ENCODE data around the gene ERMARD.

The ERMARD gene

DNA sequence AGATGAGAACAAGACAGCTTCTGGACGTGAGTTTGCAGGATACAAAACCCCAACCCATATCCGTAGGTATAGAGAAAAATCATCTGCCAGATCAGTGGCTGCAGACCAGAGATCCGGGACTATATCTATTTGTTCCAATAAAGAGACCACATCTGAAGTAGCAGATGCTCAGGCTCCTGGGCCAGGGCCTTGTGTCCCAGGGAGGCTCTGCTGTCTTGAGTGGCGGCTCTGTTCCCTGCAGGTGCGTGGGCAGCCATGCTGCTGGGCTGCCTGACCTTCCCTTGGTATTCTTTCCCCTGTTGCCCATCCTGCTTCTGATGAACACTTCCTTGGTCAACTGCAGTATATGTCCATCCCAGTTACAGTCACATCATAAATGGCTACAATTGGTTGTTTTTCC is 34.9 kb downstream of the ERMARD start:
- DNase-seq = no peak
- Histone ChIP-seq H3K36me3 (replicated peaks) (no peaks in the 10 kb centered on the region), H3K4me3 (ENCODE audit: low read depth, low read length) (no peak overlapping the region), H3K27ac (no peak overlapping the region), H3K27me3 (replicated peaks) (no peaks in the 10 kb centered on the region)
- TF ChIP-seq, protein P1, sequence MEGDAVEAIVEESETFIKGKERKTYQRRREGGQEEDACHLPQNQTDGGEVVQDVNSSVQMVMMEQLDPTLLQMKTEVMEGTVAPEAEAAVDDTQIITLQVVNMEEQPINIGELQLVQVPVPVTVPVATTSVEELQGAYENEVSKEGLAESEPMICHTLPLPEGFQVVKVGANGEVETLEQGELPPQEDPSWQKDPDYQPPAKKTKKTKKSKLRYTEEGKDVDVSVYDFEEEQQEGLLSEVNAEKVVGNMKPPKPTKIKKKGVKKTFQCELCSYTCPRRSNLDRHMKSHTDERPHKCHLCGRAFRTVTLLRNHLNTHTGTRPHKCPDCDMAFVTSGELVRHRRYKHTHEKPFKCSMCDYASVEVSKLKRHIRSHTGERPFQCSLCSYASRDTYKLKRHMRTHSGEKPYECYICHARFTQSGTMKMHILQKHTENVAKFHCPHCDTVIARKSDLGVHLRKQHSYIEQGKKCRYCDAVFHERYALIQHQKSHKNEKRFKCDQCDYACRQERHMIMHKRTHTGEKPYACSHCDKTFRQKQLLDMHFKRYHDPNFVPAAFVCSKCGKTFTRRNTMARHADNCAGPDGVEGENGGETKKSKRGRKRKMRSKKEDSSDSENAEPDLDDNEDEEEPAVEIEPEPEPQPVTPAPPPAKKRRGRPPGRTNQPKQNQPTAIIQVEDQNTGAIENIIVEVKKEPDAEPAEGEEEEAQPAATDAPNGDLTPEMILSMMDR (IDR thresholded peaks at IDR 0.05; ENCODE audit: low read depth, low read length, missing control alignments) = no peak
- in situ Hi-C loops (cut with HindIII; ENCODE audit: low pct_ligation_motif_present, low sequenced_read_pairs) = no loop called here

DNA sequence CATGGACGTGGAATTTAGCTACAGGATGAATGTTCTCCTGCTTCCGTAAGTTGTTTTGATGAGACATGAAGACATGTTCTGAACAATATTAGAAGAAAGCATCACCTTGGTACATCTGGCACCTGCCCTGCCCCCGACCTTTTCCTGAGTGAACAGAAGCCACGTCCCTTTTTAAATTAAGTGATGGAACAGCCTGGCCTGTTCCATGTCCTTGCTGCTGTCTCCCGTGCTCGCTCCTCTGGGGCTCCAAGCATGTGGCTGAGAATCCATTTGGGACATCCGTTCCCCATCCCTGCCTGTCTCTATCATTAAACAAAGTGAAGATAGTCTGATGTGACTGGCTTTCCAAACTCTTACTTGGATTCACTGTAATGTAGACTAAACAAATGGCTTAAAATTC is 36.4 kb downstream of the ERMARD start:
- in situ Hi-C loops (cut with HindIII; ENCODE audit: low pct_ligation_motif_present, low sequenced_read_pairs) = no loop called here

DNA sequence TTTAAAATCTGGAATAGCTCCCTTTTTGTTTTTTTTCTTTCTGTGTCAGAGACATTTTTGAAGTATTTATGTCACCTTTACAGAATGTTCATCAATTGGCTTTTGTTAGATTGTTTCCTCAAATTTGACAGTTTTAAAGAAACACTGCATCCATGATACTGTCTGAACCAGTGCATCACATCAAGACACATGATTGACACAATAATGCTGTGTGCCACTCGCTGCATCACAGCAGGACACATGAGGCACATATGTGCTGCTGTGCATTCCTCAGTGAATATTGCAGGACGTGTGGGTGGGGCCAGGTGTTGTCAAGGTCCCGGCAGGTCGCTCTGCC is 37.4 kb downstream of the ERMARD start:
- TF ChIP-seq, protein P1 (IDR thresholded peaks at IDR 0.05; ENCODE audit: low read depth, low read length, missing control alignments) = no peak
- in situ Hi-C loops (cut with HindIII; ENCODE audit: low pct_ligation_motif_present, low sequenced_read_pairs) = no loop called here
- Histone ChIP-seq H3K36me3 (replicated peaks) (no peaks in the 10 kb centered on the region), H3K27me3 (replicated peaks) (no peaks in the 10 kb centered on the region), H3K27ac (no peak overlapping the region), H3K4me3 (ENCODE audit: low read depth, low read length) (no peak overlapping the region)
- no peak for DNase-seq

More for the DNA sequence above, 36.4 kb downstream of the ERMARD start:
- DNase-seq = no peak
- Histone ChIP-seq H3K36me3 (replicated peaks) (no peaks in the 10 kb centered on the region), H3K27me3 (replicated peaks) (no peaks in the 10 kb centered on the region), H3K27ac (no peak overlapping the region), H3K4me3 (ENCODE audit: low read depth, low read length) (no peak overlapping the region)
- TF ChIP-seq, protein P1 (IDR thresholded peaks at IDR 0.05; ENCODE audit: low read depth, low read length, missing control alignments) = no peak

DNA sequence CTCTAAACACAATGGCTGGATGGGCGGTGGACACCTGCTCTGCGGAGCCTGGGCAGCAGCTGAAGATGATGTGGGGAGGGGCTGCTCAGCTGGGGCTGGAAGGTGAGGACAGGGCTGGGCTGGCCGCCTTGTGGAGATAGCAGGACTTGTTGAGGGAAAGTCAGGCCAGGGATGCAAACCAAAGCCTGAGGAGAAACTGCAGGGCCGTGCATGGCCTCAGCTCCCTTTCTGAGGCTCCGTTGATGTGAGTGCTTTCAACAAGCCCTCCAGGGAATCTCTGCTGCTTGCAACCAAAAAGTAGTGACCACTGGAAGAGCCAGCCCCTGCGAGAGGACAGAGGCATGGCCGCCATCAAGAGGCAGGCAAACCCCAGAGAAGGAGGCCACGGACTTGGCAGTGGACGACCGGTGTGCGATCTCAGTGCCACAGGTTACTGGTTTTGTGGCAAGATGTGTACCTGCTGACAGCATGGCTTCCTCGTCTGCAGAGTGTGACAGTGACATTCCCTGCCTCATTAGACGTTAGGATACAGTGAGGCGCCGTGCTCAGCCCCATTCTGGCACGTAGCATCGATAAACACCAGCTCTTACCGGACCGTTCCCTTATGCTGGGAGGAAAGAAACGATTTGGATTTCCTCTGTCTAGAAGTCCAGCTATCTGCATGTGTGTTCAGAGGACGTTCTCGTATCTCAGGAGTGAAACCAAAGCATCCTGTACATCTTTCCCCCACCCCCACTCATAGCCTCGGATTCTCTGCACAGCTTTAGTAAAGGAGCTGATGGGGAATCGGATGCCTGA is 37.9 kb downstream of the ERMARD start:
- H3K36me3 ChIP-seq (replicated peaks) = no peaks in the 10 kb centered on the region
- peak overlapping the region; percentile 57 for H3K4me3 ChIP-seq (ENCODE audit: low read depth, low read length)
- H3K27ac ChIP-seq = no peak overlapping the region
- in situ Hi-C loops (cut with HindIII; ENCODE audit: low pct_ligation_motif_present, low sequenced_read_pairs) = no loop called here
- TF ChIP-seq, protein P1 (IDR thresholded peaks at IDR 0.05; ENCODE audit: low read depth, low read length, missing control alignments) = no peak
- H3K27me3 ChIP-seq (replicated peaks) = no peaks in the 10 kb centered on the region
- no peak for DNase-seq

DNA sequence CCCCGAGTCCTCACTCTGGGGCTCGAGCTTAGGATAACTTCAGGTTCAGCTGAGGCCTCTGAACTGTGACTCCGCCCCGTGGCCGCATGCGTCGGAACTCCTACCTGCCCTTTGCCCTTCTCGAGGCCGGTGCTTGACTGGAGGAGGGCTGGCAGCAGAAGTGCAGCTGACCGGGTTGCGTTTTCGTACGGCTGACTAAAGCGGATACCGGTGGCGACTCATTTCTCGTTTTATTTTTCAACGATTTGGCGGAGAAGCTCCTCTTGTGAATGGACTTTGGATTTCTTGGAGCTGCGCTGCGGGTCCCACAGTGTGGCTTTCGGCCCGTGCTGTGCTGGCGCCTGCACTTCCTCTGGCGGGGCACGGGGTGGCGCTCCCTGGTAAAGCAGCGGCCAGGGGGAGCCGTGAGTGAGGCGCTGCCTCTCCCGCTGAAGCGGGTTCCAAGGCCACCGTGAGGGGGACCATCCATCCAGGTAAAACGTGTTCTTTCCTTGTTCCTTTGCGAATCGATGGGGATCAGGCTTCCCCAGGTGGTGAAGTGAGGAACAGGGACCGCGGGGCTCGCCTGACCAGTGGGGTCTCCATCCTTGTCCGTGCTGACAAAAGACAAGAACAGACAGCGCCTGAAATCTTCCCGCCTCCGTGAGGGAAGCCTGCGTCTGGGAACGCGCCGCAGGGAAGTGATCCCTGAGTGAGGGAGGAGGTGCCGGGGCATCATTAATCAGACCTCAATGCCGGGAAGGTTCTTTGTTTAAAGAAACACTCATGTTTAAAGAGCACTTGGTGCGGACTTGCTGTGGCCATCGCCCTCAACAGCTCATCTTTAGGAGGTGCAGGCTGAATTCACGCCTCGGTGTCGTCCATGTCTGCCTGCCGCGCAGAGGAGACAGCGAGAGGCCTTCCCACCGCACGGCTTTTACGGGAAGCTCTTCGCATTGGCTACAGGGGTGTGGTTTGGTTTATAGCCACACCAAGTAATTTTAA is 38.8 kb downstream of the ERMARD start:
- DNase-seq = peak; percentile 51
- in situ Hi-C loops (cut with HindIII; ENCODE audit: low pct_ligation_motif_present, low sequenced_read_pairs) = no loop called here
- Histone ChIP-seq H3K4me3 (ENCODE audit: low read depth, low read length) (peak overlapping the region; percentile 57), H3K27me3 (replicated peaks) (no peaks in the 10 kb centered on the region), H3K36me3 (replicated peaks) (no peaks in the 10 kb centered on the region), H3K27ac (no peak overlapping the region)
- TF ChIP-seq, protein P1 (IDR thresholded peaks at IDR 0.05; ENCODE audit: low read depth, low read length, missing control alignments) = peak; percentile 99

Measured in brain microvascular endothelial cell (primary cell).